ENCODE results near the gene JAZF1.

Gene JAZF1

DNA sequence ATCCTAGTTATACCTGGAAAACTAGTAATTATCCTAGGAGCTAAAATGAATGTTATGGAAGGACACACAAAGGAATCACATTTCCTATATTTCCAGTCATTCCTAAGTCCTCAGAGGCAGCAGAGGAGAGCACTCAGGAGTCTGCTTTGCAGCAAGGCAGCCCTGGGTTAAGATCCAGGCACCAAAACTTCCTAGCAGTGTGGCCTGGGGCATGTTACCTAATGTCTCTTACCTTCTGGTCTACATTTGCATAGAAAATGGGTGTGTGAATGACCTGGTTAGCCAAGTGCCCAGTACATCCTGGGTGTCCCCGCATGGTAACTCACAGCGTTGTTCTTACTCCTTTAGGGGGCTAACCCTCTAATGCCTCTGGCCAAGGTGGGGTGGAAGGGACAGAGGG lies 304.8 kb downstream of the JAZF1 start:
- no peaks in the 10 kb centered on the region for H3K4me1 ChIP-seq (ENCODE audit: insufficient read depth, low read length, severe bottlenecking)
- H3K27ac ChIP-seq (ENCODE audit: low read depth, low read length, poor library complexity, severe bottlenecking) = no peak overlapping the region
- no peak overlapping the region for H3K4me2 ChIP-seq (ENCODE audit: low read length)

DNA sequence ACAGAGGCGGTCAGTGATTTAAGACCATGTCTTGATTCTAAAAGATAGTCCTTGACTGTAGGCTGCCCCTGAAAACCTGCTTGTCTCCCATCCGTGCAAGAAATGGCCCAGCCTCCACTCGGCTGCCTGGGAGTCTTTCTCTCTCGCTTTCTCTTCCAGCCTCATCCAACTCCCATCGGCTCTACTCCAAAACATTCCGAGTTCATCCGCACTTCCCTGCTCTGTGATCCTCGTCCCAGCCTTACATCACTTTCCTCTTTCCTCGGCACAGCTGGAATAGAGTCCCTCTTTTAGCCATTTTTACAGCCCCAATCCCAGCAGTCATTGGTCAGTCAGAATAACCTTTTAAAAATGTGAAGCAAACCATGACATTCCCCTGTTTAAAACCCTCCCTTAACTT lies 305.5 kb downstream of the JAZF1 start:
- Histone ChIP-seq H3K27ac (ENCODE audit: low read depth, low read length, poor library complexity, severe bottlenecking) (no peak overlapping the region), H3K27me3 (ENCODE audit: insufficient read depth, low read length) (no peaks in the 10 kb centered on the region)

More for the DNA sequence above, 304.8 kb downstream of the JAZF1 start:
- no peaks in the 10 kb centered on the region for H3K9me2 ChIP-seq (ENCODE audit: low read depth, low read length)
- H3K4me3 ChIP-seq (ENCODE audit: low read depth, low read length, poor library complexity, severe bottlenecking) = no peak overlapping the region
- H2AFZ ChIP-seq (ENCODE audit: low read length) = no peak overlapping the region
- H4K20me1 ChIP-seq (ENCODE audit: insufficient read depth, low read length) = no peaks in the 10 kb centered on the region
- H3K9me3 ChIP-seq (ENCODE audit: low read length) = no peaks in the 10 kb centered on the region
- no peak overlapping the region for H3K9ac ChIP-seq (ENCODE audit: low read length)
- H3F3A ChIP-seq (ENCODE audit: insufficient read depth, low read length) = no peaks in the 10 kb centered on the region
- H3K27me3 ChIP-seq (ENCODE audit: insufficient read depth, low read length) = no peaks in the 10 kb centered on the region
- H3K36me3 ChIP-seq (ENCODE audit: insufficient read depth, low read length) = no peaks in the 10 kb centered on the region; the same call in 1 of the 2 replicates
- TF ChIP-seq EZH2 (IDR thresholded peaks at IDR 0.05; ENCODE audit: borderline replicate concordance, low read length) = no peak
- TF ChIP-seq, protein P1, sequence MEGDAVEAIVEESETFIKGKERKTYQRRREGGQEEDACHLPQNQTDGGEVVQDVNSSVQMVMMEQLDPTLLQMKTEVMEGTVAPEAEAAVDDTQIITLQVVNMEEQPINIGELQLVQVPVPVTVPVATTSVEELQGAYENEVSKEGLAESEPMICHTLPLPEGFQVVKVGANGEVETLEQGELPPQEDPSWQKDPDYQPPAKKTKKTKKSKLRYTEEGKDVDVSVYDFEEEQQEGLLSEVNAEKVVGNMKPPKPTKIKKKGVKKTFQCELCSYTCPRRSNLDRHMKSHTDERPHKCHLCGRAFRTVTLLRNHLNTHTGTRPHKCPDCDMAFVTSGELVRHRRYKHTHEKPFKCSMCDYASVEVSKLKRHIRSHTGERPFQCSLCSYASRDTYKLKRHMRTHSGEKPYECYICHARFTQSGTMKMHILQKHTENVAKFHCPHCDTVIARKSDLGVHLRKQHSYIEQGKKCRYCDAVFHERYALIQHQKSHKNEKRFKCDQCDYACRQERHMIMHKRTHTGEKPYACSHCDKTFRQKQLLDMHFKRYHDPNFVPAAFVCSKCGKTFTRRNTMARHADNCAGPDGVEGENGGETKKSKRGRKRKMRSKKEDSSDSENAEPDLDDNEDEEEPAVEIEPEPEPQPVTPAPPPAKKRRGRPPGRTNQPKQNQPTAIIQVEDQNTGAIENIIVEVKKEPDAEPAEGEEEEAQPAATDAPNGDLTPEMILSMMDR (IDR thresholded peaks at IDR 0.05; ENCODE audit: low read length) = no peak
- no peaks in the 10 kb centered on the region for H3K79me2 ChIP-seq (ENCODE audit: insufficient read depth, low read length)

DNA sequence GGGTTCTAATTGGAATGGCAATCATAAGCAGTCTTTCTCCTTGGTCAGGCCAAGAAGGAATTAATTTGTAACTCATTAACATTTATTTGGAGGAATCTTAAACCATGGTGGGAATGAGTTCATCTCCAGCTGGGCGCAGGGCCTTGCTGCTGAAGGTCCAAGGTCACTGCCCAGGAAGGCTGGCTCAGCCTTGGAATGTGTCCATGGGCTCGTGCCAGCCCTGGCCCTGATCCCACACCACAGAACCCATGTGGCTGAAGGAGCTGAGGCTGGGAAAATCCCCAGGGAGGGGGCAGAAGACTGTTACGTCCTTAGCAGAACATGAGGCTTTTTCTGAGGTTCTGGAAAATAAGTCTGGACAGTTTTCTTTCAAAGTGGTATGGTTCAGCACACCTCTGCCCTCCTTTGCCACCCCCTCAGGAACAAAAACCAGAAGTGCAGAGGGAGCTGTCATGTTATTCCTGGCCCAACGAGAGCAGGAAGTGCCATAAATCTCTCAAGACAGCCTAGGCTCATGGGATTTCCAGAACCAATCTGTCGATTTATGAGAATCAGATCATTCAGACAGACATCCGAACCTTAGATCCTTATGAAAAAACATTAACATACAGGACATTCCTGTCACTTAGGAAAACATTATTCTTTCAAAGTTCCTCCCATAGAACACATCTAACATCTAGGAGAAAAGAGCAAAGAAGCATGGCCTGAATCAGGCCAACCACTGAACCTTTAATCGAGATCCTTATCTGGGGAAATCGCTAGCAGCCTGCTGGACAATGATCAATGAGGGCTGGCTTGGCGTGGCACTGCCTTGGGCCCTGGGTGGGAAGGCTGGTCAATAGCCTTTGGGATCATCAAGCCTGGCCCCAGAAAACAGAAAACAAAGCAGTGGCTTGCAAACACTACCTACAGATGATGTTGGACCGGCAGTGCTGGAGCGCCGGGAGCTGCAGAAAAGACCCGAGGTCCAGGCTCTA lies 306.3 kb downstream of the JAZF1 start:
- Histone ChIP-seq H3K4me2 (ENCODE audit: low read length) (no peak overlapping the region), H3K36me3 (ENCODE audit: insufficient read depth, low read length) (no peaks in the 10 kb centered on the region; the same call in 1 of the 2 replicates), H3K27me3 (ENCODE audit: insufficient read depth, low read length) (no peaks in the 10 kb centered on the region), H3K4me1 (ENCODE audit: insufficient read depth, low read length, severe bottlenecking) (no peaks in the 10 kb centered on the region), H3K27ac (ENCODE audit: low read depth, low read length, poor library complexity, severe bottlenecking) (no peak overlapping the region), H2AFZ (ENCODE audit: low read length) (no peak overlapping the region), H3K4me3 (ENCODE audit: low read depth, low read length, poor library complexity, severe bottlenecking) (no peak overlapping the region), H4K20me1 (ENCODE audit: insufficient read depth, low read length) (no peaks in the 10 kb centered on the region), H3F3A (ENCODE audit: insufficient read depth, low read length) (no peaks in the 10 kb centered on the region), H3K79me2 (ENCODE audit: insufficient read depth, low read length) (no peaks in the 10 kb centered on the region), H3K9ac (ENCODE audit: low read length) (no peak overlapping the region), H3K9me3 (ENCODE audit: low read length) (no peaks in the 10 kb centered on the region), H3K9me2 (ENCODE audit: low read depth, low read length) (no peaks in the 10 kb centered on the region)
- TF ChIP-seq, protein P1 (IDR thresholded peaks at IDR 0.05; ENCODE audit: low read length) = no peak
- no peak for TF ChIP-seq EZH2 (IDR thresholded peaks at IDR 0.05; ENCODE audit: borderline replicate concordance, low read length)

More for the DNA sequence above, 305.5 kb downstream of the JAZF1 start:
- no peak overlapping the region for H2AFZ ChIP-seq (ENCODE audit: low read length)
- H3K4me1 ChIP-seq (ENCODE audit: insufficient read depth, low read length, severe bottlenecking) = no peaks in the 10 kb centered on the region
- H3K4me2 ChIP-seq (ENCODE audit: low read length) = no peak overlapping the region
- H3K36me3 ChIP-seq (ENCODE audit: insufficient read depth, low read length) = no peaks in the 10 kb centered on the region; the same call in 1 of the 2 replicates
- H3K9me2 ChIP-seq (ENCODE audit: low read depth, low read length) = no peaks in the 10 kb centered on the region
- TF ChIP-seq EZH2 (IDR thresholded peaks at IDR 0.05; ENCODE audit: borderline replicate concordance, low read length) = no peak
- TF ChIP-seq, protein P1 (IDR thresholded peaks at IDR 0.05; ENCODE audit: low read length) = no peak
- no peaks in the 10 kb centered on the region for H3F3A ChIP-seq (ENCODE audit: insufficient read depth, low read length)
- H3K9me3 ChIP-seq (ENCODE audit: low read length) = no peaks in the 10 kb centered on the region
- H4K20me1 ChIP-seq (ENCODE audit: insufficient read depth, low read length) = no peaks in the 10 kb centered on the region
- no peak overlapping the region for H3K4me3 ChIP-seq (ENCODE audit: low read depth, low read length, poor library complexity, severe bottlenecking)
- H3K79me2 ChIP-seq (ENCODE audit: insufficient read depth, low read length) = no peaks in the 10 kb centered on the region
- no peak overlapping the region for H3K9ac ChIP-seq (ENCODE audit: low read length)

Measured in OCI-LY1 (cell line).